CD4-positive, alpha-beta T cell treated with Interferon alpha-2 for 1 hour (primary cell): ENCODE data around the gene SMARCC2.
"Not testable (repeated sequence)": the region's sequence is repeated elsewhere in the genome, so short reads cannot be mapped to it uniquely, and the experiment has no call there.

Experiments
- DNase-seq, 2 donors: peaks; one replicate each; pipeline ENCODE4 v3.0.0-alpha.2; 2020 to 2022

SMARCC2 gene

GRCh38 chr12:56162468-56163290 is 26.6 kb downstream of the SMARCC2 start:
- no peak for DNase-seq

GRCh38 chr12:56161690-56162351 is 27.5 kb downstream of the SMARCC2 start:
- DNase-seq, result no peak

GRCh38 chr12:56160894-56161689 is 28.2 kb downstream of the SMARCC2 start:
- no peak for DNase-seq

- peak; percentile 41 to 75 for DNase-seq
Measured at GRCh38 chr12:56160193-56160763, 29.0 kb downstream of the SMARCC2 start.

- no peak for DNase-seq
Measured at GRCh38 chr12:56159482-56160192, 29.6 kb downstream of the SMARCC2 start.

GRCh38 chr12:56158926-56159461 is 30.3 kb downstream of the SMARCC2 start:
- no peak for DNase-seq

- DNase-seq, result peak; percentile 94 to 95
Measured at GRCh38 chr12:56158029-56158925, 31.0 kb downstream of the SMARCC2 start, which contains the start of gene MYL6. Gene MYL6, plus strand, starts transcription at chr12:56158359. Its CDS starts 43 bp downstream, at chr12:56158402.

- DNase-seq, result peak; percentile 67 to 78
Measured at GRCh38 chr12:56157201-56158028, 31.9 kb downstream of the SMARCC2 start.

- not testable (repeated sequence) for DNase-seq
Measured at GRCh38 chr12:56156464-56157200, 32.7 kb downstream of the SMARCC2 start.

GRCh38 chr12:56155256-56155845 is 33.9 kb downstream of the SMARCC2 start:
- DNase-seq, result no peak

GRCh38 chr12:56154818-56155217 is 34.5 kb downstream of the SMARCC2 start:
- no peak for DNase-seq

GRCh38 chr12:56154246-56154771 is 35.0 kb downstream of the SMARCC2 start:
- DNase-seq, result no peak

GRCh38 chr12:56153678-56154065 is 35.6 kb downstream of the SMARCC2 start:
- DNase-seq, result no peak

- DNase-seq, result no peak
Measured at GRCh38 chr12:56152756-56153677, 36.3 kb downstream of the SMARCC2 start.

GRCh38 chr12:56152132-56152755 is 37.0 kb downstream of the SMARCC2 start, which contains the start of gene MYL6B:
Gene MYL6B, plus strand, starts transcription at chr12:56152587. Its CDS starts 1,332 bp downstream, at chr12:56153919.
- peak; percentile 88 to 92 for DNase-seq

GRCh38 chr12:56151672-56152131 is 37.6 kb downstream of the SMARCC2 start:
- peak; percentile 51 to 71 for DNase-seq

GRCh38 chr12:56150563-56150962 is 38.7 kb downstream of the SMARCC2 start:
- no peak for DNase-seq
